IMR-90 (cell line): ENCODE measurements around the gene FBXW7. TPM values are rescaled to one million over a fixed set of nuclear protein-coding genes. Genes with fewer than 3 reads are reported as not detected.

Source experiments
- ATAC-seq: fragments of 200-7000 bp; cut with Tn5 transposase; 2 replicates; pipeline ENCODE4 v1.9.1; 2020; ENCODE audit warnings: low read depth, mild to moderate bottlenecking, moderate library complexity
- BruUV-seq: library from RNA; stranded (reverse); fragments of 400-500 nt; replicated peaks from 2 replicates; lab custom pipeline; 2021; lab: Mats Ljungman, UMichigan
- CTCF ChIA-PET: fragments of 300-600 bp; formaldehyde crosslinking; extraction: SDS; loops from one replicate; lab custom pipeline; 2021; ENCODE audit warnings: antibody characterized with exemption; lab: Yijun Ruan, JAX
- POLR2A ChIA-PET: fragments of 300-600 bp; sonication (Branson Sonifier 250); formaldehyde crosslinking; loops from one replicate; lab custom pipeline; 2022; ENCODE audit warnings: antibody characterized with exemption; ENCODE audit not compliant: unreplicated experiment; lab: Charles Lee
- DNase-seq: peaks from one replicate; pipeline ENCODE4 v3.0.0; 2013
- H2AFZ ChIP-seq: replicated peaks from 2 replicates; pipeline ENCODE3; 2013; ENCODE audit warnings: low read length, mild to moderate bottlenecking; ENCODE audit not compliant: poor library complexity
- H2AK5ac ChIP-seq: 2 replicates; pipeline ENCODE4 v1.6.1; 2013; ENCODE audit warnings: low read depth, low read length, inconsistent platforms
- H2AK9ac ChIP-seq: replicated peaks from 2 replicates; pipeline ENCODE3; 2013; ENCODE audit warnings: mild to moderate bottlenecking, low read depth, low read length, moderate library complexity; ENCODE audit not compliant: poor library complexity
- H2BK120ac ChIP-seq: 2 replicates; pipeline ENCODE4 v1.6.1; 2013; ENCODE audit warnings: low read depth, low read length, inconsistent platforms
- H2BK15ac ChIP-seq: 3 replicates; pipeline ENCODE4 v1.6.1; 2013; ENCODE audit warnings: low read depth, low read length, inconsistent platforms
- H2BK20ac ChIP-seq: 2 replicates; pipeline ENCODE4 v1.6.1; 2013; ENCODE audit warnings: low read depth, mild to moderate bottlenecking, inconsistent platforms, low read length, moderate library complexity
- H2BK5ac ChIP-seq: 2 replicates; pipeline ENCODE4 v1.6.1; 2013; ENCODE audit warnings: mild to moderate bottlenecking, low read depth, low read length, inconsistent platforms; ENCODE audit not compliant: poor library complexity, severe bottlenecking
- H3K14ac ChIP-seq: replicated peaks from 2 replicates; pipeline ENCODE4 v1.6.1; 2013; ENCODE audit warnings: low read depth, low read length, inconsistent platforms
- H3K18ac ChIP-seq: 2 replicates; pipeline ENCODE4 v1.6.1; 2013; ENCODE audit warnings: low read depth, low read length, control low read depth
- H3K23ac ChIP-seq: 2 replicates; pipeline ENCODE4 v1.6.1; 2013; ENCODE audit warnings: low read depth, low read length, inconsistent platforms
- H3K27ac ChIP-seq: 2 replicates; pipeline ENCODE4 v1.5.1; 2013; ENCODE audit warnings: mild to moderate bottlenecking, control low read depth, low read length; ENCODE audit not compliant: insufficient read depth
- H3K27me3 ChIP-seq: 2 replicates; pipeline ENCODE4 v1.6.1; 2013; ENCODE audit warnings: low read length; ENCODE audit not compliant: control insufficient read depth, insufficient read depth
- H3K36me3 ChIP-seq: 2 replicates; pipeline ENCODE4 v1.6.1; 2013; ENCODE audit warnings: low read length, mixed read lengths; ENCODE audit not compliant: control insufficient read depth, insufficient read depth
- H3K4ac ChIP-seq: 2 replicates; pipeline ENCODE4 v1.6.1; 2013; ENCODE audit warnings: low read depth, low read length, inconsistent platforms
- H3K4me1 ChIP-seq: 2 replicates; pipeline ENCODE4 v1.6.1; 2013; ENCODE audit warnings: low read length, mixed read lengths; ENCODE audit not compliant: control insufficient read depth, insufficient read depth
- H3K4me2 ChIP-seq: 2 replicates; pipeline ENCODE4 v1.6.1; 2013; ENCODE audit warnings: low read depth, mild to moderate bottlenecking, control low read depth, low read length, moderate library complexity
- H3K4me3 ChIP-seq: 2 replicates; pipeline ENCODE4 v1.5.1; 2013; ENCODE audit warnings: low read depth, mild to moderate bottlenecking, control low read depth, low read length, moderate library complexity; ENCODE audit not compliant: insufficient read depth
- H3K56ac ChIP-seq: 2 replicates; pipeline ENCODE4 v1.6.1; 2013; ENCODE audit warnings: low read length, inconsistent platforms; ENCODE audit not compliant: insufficient read depth; ENCODE audit errors: extremely low read depth
- H3K79me1 ChIP-seq, 2 experiments: 2 replicates each; pipeline ENCODE4 v1.6.1; 2013; ENCODE audit warnings: low read length in 2 of 2, inconsistent platforms in 1 of 2, low read depth in 1 of 2
- H3K9ac ChIP-seq: 2 replicates; pipeline ENCODE4 v1.6.1; 2013; ENCODE audit warnings: low read depth, low read length, control low read depth
- H3K9me1 ChIP-seq: 2 replicates; pipeline ENCODE4 v1.6.1; 2013; ENCODE audit warnings: low read length, inconsistent platforms; ENCODE audit not compliant: insufficient read depth
- H3K9me3 ChIP-seq: 2 replicates; pipeline ENCODE4 v1.6.1; 2013; ENCODE audit warnings: low read length; ENCODE audit not compliant: control insufficient read depth, insufficient read depth
- H4K20me1 ChIP-seq: 2 replicates; pipeline ENCODE4 v1.6.1; 2013; ENCODE audit warnings: low read length, inconsistent platforms; ENCODE audit not compliant: insufficient read depth
- H4K5ac ChIP-seq: 2 replicates; pipeline ENCODE4 v1.6.1; 2013; ENCODE audit warnings: mild to moderate bottlenecking, low read depth, low read length, control low read depth
- H4K8ac ChIP-seq, 2 experiments: 2 replicates each; pipeline ENCODE4 v1.6.1; 2013; ENCODE audit warnings: low read depth in 2 of 2, low read length in 2 of 2, control low read depth in 1 of 2, inconsistent platforms in 1 of 2
- H4K91ac ChIP-seq: 2 replicates; pipeline ENCODE4 v1.6.1; 2013; ENCODE audit warnings: low read depth, low read length, inconsistent platforms; ENCODE audit not compliant: insufficient read depth
- BHLHE40 ChIP-seq: fragments of 150-350 bp; IDR thresholded peaks from 2 replicates; pipeline ENCODE4 v1.6.1; 2016; ENCODE audit warnings: mild to moderate bottlenecking, low read depth, low read length
- CEBPB ChIP-seq: IDR thresholded peaks from 2 replicates; pipeline ENCODE4 v1.6.1; 2012; ENCODE audit warnings: low read depth, low read length, improper control_type of control experiment
- MAFK ChIP-seq: IDR thresholded peaks from 2 replicates; pipeline ENCODE4 v1.6.1; 2012; ENCODE audit warnings: low read depth, low read length, improper control_type of control experiment
- MAZ ChIP-seq: IDR thresholded peaks from 2 replicates; pipeline ENCODE4 v1.6.1; 2012; ENCODE audit warnings: low read depth, mild to moderate bottlenecking, low read length, improper control_type of control experiment, moderate library complexity, borderline replicate concordance
- MXI1 ChIP-seq: IDR thresholded peaks from 2 replicates; pipeline ENCODE4 v1.6.1; 2012; ENCODE audit warnings: low read depth, mild to moderate bottlenecking, low read length, moderate library complexity, borderline replicate concordance
- POLR2A ChIP-seq: IDR thresholded peaks from 2 replicates; pipeline ENCODE4 v1.6.1; 2012; ENCODE audit warnings: mild to moderate bottlenecking, low read depth, low read length
- RAD21 ChIP-seq: IDR thresholded peaks from 2 replicates; pipeline ENCODE4 v1.6.1; 2012; ENCODE audit warnings: low read length, improper control_type of control experiment
- RCOR1 ChIP-seq: IDR thresholded peaks from 2 replicates; pipeline ENCODE4 v1.6.1; 2012; ENCODE audit warnings: mild to moderate bottlenecking, low read length, improper control_type of control experiment; ENCODE audit not compliant: insufficient replicate concordance
- RFX5 ChIP-seq: IDR thresholded peaks from 2 replicates; pipeline ENCODE4 v1.8.0; 2012; ENCODE audit warnings: low read depth, mild to moderate bottlenecking, low read length, moderate library complexity
- USF2 ChIP-seq: fragments of 150-350 bp; IDR thresholded peaks from 2 replicates; pipeline ENCODE4 v1.6.1; 2017; ENCODE audit warnings: mild to moderate bottlenecking, antibody characterized with exemption, low read length, low read depth
- WGBS, 2 experiments: methylation state at CpG; one replicate each; pipeline versions ENCODE4 v1.1.5 to v1.1.7; 2013; ENCODE audit warnings: missing lambda C conversion rate in 2 of 2; ENCODE audit not compliant: insufficient read length in 1 of 2; ENCODE audit errors: extremely low coverage in 2 of 2; 5-methylcytosine and 5-hydroxymethylcytosine counted together
- dilution Hi-C: fragments of 300-500 bp; cut with HindIII; formaldehyde crosslinking; loops from one replicate; pipeline ENCODE4 v1.14.3; 2018; ENCODE audit warnings: low sequenced_read_pairs; ENCODE audit not compliant: unreplicated experiment
- in situ Hi-C: fragments of 300-500 bp; cut with MboI; formaldehyde crosslinking; loops from 3 replicates; pipeline ENCODE4 v1.14.3; 2019; ENCODE audit warnings: low sequenced_read_pairs, inconsistent platforms, mixed read lengths
- intact Hi-C: fragments of 100-400 bp; cut with micrococcal nuclease; formaldehyde crosslinking; loops from 2 replicates; pipeline ENCODE4 v1.10.0; 2022
- polyA plus RNA-seq, 3 experiments: library from polyadenylated mRNA; depleted of rRNA; stranded (reverse); fragments of >200 nt; gene quantifications; 2 replicates each; pipeline ENCODE4 v1.2.3, GENCODE V29; 2012; ENCODE audit warnings: low replicate concordance in 1 of 3
- total RNA-seq: library from RNA; depleted of rRNA; stranded (reverse); fragments of >200 nt; gene quantifications from 2 replicates; pipeline ENCODE4 v1.2.3, GENCODE V29; 2012
- TF ChIP-seq, protein P1 (sequence below): fragments of 150-350 bp; IDR thresholded peaks from 2 replicates; pipeline ENCODE4 v1.6.1; 2016; ENCODE audit warnings: low read depth, mild to moderate bottlenecking, low read length, moderate library complexity, borderline replicate concordance
- TF ChIP-seq, protein P2 (sequence below): conservative IDR thresholded peaks from 2 replicates; pipeline ENCODE4 v1.5.1; 2012; ENCODE audit warnings: mild to moderate bottlenecking, low read depth, low read length, improper control_type of control experiment

Gene FBXW7
- total and polyA plus RNA-seq, 2 of the 4 experiments (the other 2 are of a cell fraction) = 7.2 to 27.4 TPM

- H3K4me3 ChIP-seq = no peak overlapping the region
- no peak overlapping the region for H3K14ac ChIP-seq
- H3K23ac ChIP-seq = no peak overlapping the region
- no peak overlapping the region for H4K8ac ChIP-seq
- WGBS, 2 experiments = no CpG with 5 or more reads among the region's 2 CpGs
- in situ Hi-C loops = loop anchor here (5.0 kb wide), 1 partner anchor 143 kb away; no protein-coding TSS in a partner anchor
- H4K5ac ChIP-seq = no peak overlapping the region
- H2AK5ac ChIP-seq = no peak overlapping the region
- no peak overlapping the region for H2BK120ac ChIP-seq
- intact Hi-C loops = no loop called here
- no TSS peak for BruUV-seq
- H3K27me3 ChIP-seq = no peaks in the 10 kb centered on the region
- ChIA-PET CTCF (interaction anchor here (0.6 to 1.3 kb wide), 3 partner anchors 91 to 139 kb away, joined by 3 read pairs; no protein-coding TSS in a partner anchor), POLR2A (no interaction called here)
- H4K20me1 ChIP-seq = peaks cover 12% of the 10 kb centered on the region; the same call in 1 of the 2 replicates
- no peak overlapping the region for H2BK20ac ChIP-seq
- H2AFZ ChIP-seq = no peak overlapping the region
- no peaks in the 10 kb centered on the region for H3K36me3 ChIP-seq
- no peaks in the 10 kb centered on the region for H3K9me3 ChIP-seq
- no peak overlapping the region for H3K4me2 ChIP-seq
- H3K4me1 ChIP-seq = no peaks in the 10 kb centered on the region
- no peak overlapping the region for H4K91ac ChIP-seq
- no peak overlapping the region for H3K9ac ChIP-seq
- no peak overlapping the region for H2BK15ac ChIP-seq
- H2AK9ac ChIP-seq = no peak overlapping the region
- no peak overlapping the region for H3K18ac ChIP-seq
- H3K9me1 ChIP-seq = no peaks in the 10 kb centered on the region
- ATAC-seq (no peak), DNase-seq (no peak)
- dilution Hi-C loops = no loop called here
- no peak overlapping the region for H2BK5ac ChIP-seq
- H3K27ac ChIP-seq = no peak overlapping the region
- no peak overlapping the region for H3K56ac ChIP-seq
- H3K4ac ChIP-seq = no peak overlapping the region
- no peak for TF ChIP-seq USF2
- TF ChIP-seq, protein P1, sequence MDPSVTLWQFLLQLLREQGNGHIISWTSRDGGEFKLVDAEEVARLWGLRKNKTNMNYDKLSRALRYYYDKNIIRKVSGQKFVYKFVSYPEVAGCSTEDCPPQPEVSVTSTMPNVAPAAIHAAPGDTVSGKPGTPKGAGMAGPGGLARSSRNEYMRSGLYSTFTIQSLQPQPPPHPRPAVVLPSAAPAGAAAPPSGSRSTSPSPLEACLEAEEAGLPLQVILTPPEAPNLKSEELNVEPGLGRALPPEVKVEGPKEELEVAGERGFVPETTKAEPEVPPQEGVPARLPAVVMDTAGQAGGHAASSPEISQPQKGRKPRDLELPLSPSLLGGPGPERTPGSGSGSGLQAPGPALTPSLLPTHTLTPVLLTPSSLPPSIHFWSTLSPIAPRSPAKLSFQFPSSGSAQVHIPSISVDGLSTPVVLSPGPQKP = no peak
- TF ChIP-seq BHLHE40 = no peak
- TF ChIP-seq POLR2A = no peak
- no peak for TF ChIP-seq RFX5
- no peak for TF ChIP-seq MAFK
- TF ChIP-seq MAZ = no peak
- TF ChIP-seq CEBPB = no peak
- TF ChIP-seq RAD21 = no peak
- TF ChIP-seq, protein P2, sequence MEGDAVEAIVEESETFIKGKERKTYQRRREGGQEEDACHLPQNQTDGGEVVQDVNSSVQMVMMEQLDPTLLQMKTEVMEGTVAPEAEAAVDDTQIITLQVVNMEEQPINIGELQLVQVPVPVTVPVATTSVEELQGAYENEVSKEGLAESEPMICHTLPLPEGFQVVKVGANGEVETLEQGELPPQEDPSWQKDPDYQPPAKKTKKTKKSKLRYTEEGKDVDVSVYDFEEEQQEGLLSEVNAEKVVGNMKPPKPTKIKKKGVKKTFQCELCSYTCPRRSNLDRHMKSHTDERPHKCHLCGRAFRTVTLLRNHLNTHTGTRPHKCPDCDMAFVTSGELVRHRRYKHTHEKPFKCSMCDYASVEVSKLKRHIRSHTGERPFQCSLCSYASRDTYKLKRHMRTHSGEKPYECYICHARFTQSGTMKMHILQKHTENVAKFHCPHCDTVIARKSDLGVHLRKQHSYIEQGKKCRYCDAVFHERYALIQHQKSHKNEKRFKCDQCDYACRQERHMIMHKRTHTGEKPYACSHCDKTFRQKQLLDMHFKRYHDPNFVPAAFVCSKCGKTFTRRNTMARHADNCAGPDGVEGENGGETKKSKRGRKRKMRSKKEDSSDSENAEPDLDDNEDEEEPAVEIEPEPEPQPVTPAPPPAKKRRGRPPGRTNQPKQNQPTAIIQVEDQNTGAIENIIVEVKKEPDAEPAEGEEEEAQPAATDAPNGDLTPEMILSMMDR = no peak
- no peak for TF ChIP-seq RCOR1
- no peak for TF ChIP-seq MXI1
- peaks cover 19 to 23% of the 10 kb centered on the region in 2 experiments for H3K79me1 ChIP-seq
Measured at GRCh38 chr4:152499344-152499743, 36.5 kb downstream of the FBXW7 start.
